MM.1S (cell line): Measurements from ENCODE around the gene KRT76.

Experiments
- DNase-seq: peaks from one replicate; pipeline ENCODE4 v3.0.0-alpha.2; 2015
- H2AFZ ChIP-seq: fragments of 300-600 bp; sonication (generic); 2 replicates; pipeline ENCODE4 v1.6.0; 2016; ENCODE audit warnings: antibody characterized with exemption, low read length
- H3F3A ChIP-seq: fragments of 300-600 bp; sonication (generic); 2 replicates; pipeline ENCODE4 v1.6.1; 2016; ENCODE audit warnings: mild to moderate bottlenecking, antibody characterized with exemption, low read length, moderate library complexity, mixed read lengths; ENCODE audit not compliant: insufficient read depth
- H3K27ac ChIP-seq: fragments of 300-600 bp; sonication (generic); 2 replicates; pipeline ENCODE4 v1.5.1; 2016; ENCODE audit warnings: mild to moderate bottlenecking, low read length
- H3K27me3 ChIP-seq: fragments of 300-600 bp; sonication (generic); replicated peaks from 2 replicates; pipeline ENCODE4 v1.6.0; 2016; ENCODE audit warnings: low read length; ENCODE audit not compliant: insufficient read depth
- H3K36me3 ChIP-seq: fragments of 300-600 bp; sonication (generic); replicated peaks from 2 replicates; pipeline ENCODE4 v1.6.1; 2016; ENCODE audit warnings: mild to moderate bottlenecking, low read length, mixed read lengths; ENCODE audit not compliant: insufficient read depth
- H3K4me1 ChIP-seq: fragments of 300-600 bp; sonication (generic); 2 replicates; pipeline ENCODE4 v1.6.1; 2016; ENCODE audit warnings: low read length, mixed read lengths
- H3K4me2 ChIP-seq: fragments of 300-600 bp; sonication (generic); 2 replicates; pipeline ENCODE4 v1.6.0; 2016; ENCODE audit warnings: low read depth, low read length
- H3K4me3 ChIP-seq: fragments of 300-600 bp; sonication (generic); 2 replicates; pipeline ENCODE4 v1.5.1; 2016; ENCODE audit warnings: low read length, mixed read lengths
- H3K79me2 ChIP-seq: fragments of 300-600 bp; sonication (generic); 2 replicates; pipeline ENCODE4 v1.6.1; 2016; ENCODE audit warnings: mixed run types, low read length, mixed read lengths
- H3K9ac ChIP-seq: fragments of 300-600 bp; sonication (generic); 2 replicates; pipeline ENCODE4 v1.6.1; 2016; ENCODE audit warnings: low read length, mixed read lengths
- H3K9me2 ChIP-seq: fragments of 300-600 bp; sonication (generic); replicated peaks from 2 replicates; pipeline ENCODE4 v1.6.1; 2016; ENCODE audit warnings: mild to moderate bottlenecking, low read length, mixed read lengths; ENCODE audit not compliant: insufficient read depth
- H3K9me3 ChIP-seq: fragments of 300-600 bp; sonication (generic); replicated peaks from 2 replicates; pipeline ENCODE4 v1.6.1; 2016; ENCODE audit warnings: mild to moderate bottlenecking, low read length, mixed read lengths; ENCODE audit not compliant: insufficient read depth
- H4K20me1 ChIP-seq: fragments of 300-600 bp; sonication (generic); 2 replicates; pipeline ENCODE4 v1.6.1; 2016; ENCODE audit warnings: mild to moderate bottlenecking, low read length, moderate library complexity, mixed read lengths; ENCODE audit not compliant: insufficient read depth
- EZH2 ChIP-seq: fragments of 300-600 bp; sonication (generic); optimal IDR thresholded peaks from 2 replicates; pipeline ENCODE3; 2017; ENCODE audit warnings: low read depth, mild to moderate bottlenecking, antibody characterized with exemption, low read length, mixed read lengths
- EZH2phosphoT487 ChIP-seq: fragments of 300-600 bp; sonication (generic); IDR thresholded peaks from 2 replicates; pipeline ENCODE4 v1.6.1; 2018; ENCODE audit warnings: antibody characterized with exemption, low read length
- TF ChIP-seq, protein P1 (sequence below): fragments of 300-600 bp; sonication (generic); IDR thresholded peaks from 2 replicates; pipeline ENCODE4 v1.5.1; 2016; ENCODE audit warnings: antibody characterized with exemption, low read length, mixed read lengths

The KRT76 gene

DNA sequence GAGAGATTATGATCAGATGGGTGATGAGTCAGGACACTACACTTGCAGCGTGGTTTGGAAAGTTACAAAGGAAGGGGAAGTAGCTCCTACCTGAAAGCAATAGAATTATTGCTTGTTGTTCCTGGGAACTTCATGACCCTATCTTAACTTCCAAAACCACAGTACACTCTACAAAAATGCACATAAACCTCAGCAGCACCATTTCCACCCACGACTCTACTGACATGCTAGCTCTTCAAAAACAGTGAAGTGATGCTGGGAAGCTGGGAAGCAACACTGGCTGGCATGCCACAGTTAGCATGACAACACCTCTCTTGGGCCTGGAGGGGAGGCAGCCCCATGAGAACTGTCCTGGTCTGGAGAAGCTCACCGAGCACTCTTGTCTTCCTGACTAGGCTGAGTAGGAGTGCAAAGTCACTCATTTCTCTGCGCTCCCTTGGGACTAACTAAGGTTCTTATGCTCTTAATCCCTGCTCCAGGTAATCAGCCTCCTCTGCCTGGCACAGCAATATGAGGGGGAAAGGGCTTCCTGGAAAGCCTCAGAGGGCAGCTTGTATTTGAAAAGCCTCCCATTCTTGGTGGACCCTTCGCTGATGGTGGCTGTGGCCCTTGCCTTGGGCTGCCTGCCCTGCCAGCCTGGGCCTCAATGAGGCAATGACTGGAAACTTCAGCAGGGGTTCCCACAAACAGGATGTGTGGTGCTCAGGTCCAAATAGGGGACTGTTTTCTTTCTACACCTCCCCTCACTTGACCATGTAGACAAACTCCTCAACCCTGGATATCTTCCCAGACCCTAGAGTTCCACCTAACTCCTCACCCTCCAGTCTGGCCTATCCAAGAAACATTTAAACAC, 17.6 kb upstream of the KRT76 start:
- Histone ChIP-seq H3K4me1 (no peaks in the 10 kb centered on the region), H4K20me1 (no peaks in the 10 kb centered on the region), H3K79me2 (no peaks in the 10 kb centered on the region), H3K4me2 (no peak overlapping the region), H3K36me3 (no peaks in the 10 kb centered on the region), H3K9ac (no peak overlapping the region), H3F3A (no peaks in the 10 kb centered on the region), H3K27ac (no peak overlapping the region), H3K9me3 (no peaks in the 10 kb centered on the region), H3K4me3 (no peak overlapping the region), H2AFZ (no peak overlapping the region), H3K9me2 (no peaks in the 10 kb centered on the region), H3K27me3 (peaks cover 74% of the 10 kb centered on the region)
- TF ChIP-seq EZH2 (no peak), EZH2phosphoT487 (no peak)
- TF ChIP-seq, protein P1, sequence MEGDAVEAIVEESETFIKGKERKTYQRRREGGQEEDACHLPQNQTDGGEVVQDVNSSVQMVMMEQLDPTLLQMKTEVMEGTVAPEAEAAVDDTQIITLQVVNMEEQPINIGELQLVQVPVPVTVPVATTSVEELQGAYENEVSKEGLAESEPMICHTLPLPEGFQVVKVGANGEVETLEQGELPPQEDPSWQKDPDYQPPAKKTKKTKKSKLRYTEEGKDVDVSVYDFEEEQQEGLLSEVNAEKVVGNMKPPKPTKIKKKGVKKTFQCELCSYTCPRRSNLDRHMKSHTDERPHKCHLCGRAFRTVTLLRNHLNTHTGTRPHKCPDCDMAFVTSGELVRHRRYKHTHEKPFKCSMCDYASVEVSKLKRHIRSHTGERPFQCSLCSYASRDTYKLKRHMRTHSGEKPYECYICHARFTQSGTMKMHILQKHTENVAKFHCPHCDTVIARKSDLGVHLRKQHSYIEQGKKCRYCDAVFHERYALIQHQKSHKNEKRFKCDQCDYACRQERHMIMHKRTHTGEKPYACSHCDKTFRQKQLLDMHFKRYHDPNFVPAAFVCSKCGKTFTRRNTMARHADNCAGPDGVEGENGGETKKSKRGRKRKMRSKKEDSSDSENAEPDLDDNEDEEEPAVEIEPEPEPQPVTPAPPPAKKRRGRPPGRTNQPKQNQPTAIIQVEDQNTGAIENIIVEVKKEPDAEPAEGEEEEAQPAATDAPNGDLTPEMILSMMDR: no peak
- no peak for DNase-seq

DNA sequence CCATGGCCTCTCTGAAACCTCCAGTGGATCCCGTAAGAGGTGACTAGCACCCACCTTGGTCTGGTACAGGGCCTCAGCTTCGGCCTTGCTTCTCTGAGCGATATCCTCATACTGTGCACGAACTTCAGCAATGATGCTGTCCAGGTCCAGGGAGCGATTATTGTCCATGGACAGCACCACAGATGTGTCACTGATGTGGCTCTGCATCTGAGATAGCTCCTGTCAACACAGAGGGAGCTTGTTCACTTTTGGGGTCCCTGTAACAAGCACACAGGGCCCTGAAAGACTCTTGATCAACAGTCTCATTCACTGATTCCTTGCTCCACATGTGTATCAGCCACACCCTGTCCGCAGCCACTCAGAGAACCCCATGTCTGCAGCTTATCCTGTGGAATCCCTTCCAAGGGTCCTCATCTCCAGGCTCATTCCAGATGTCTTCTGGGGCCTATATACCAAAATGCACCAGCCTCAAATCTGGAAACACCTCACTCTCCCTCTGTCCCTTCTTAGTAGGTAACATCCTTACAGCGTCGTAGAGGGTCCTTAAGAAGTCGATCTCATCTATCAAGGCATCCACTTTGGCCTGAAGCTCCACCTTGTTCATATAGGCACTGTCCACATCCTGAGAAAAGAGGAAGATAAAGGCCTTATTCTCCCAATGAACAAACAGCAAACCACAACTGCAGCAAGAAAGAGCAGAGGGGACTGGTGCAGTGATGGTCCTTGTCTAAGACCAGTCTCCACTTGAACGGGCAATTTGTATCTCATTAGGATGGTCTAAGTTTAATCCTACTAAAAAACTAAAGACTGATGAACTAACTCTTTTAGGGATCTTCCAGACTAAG, 15.3 kb upstream of the KRT76 start:
- Histone ChIP-seq H3F3A (no peaks in the 10 kb centered on the region), H3K9ac (no peak overlapping the region), H3K79me2 (no peaks in the 10 kb centered on the region), H3K9me3 (no peaks in the 10 kb centered on the region), H2AFZ (no peak overlapping the region), H3K27me3 (peaks cover 80% of the 10 kb centered on the region), H3K36me3 (no peaks in the 10 kb centered on the region), H3K9me2 (no peaks in the 10 kb centered on the region), H3K4me3 (no peak overlapping the region), H3K4me1 (no peaks in the 10 kb centered on the region), H3K4me2 (no peak overlapping the region), H3K27ac (no peak overlapping the region), H4K20me1 (no peaks in the 10 kb centered on the region)
- DNase-seq: no peak
- TF ChIP-seq EZH2phosphoT487 (no peak), EZH2 (no peak)
- TF ChIP-seq, protein P1: no peak

DNA sequence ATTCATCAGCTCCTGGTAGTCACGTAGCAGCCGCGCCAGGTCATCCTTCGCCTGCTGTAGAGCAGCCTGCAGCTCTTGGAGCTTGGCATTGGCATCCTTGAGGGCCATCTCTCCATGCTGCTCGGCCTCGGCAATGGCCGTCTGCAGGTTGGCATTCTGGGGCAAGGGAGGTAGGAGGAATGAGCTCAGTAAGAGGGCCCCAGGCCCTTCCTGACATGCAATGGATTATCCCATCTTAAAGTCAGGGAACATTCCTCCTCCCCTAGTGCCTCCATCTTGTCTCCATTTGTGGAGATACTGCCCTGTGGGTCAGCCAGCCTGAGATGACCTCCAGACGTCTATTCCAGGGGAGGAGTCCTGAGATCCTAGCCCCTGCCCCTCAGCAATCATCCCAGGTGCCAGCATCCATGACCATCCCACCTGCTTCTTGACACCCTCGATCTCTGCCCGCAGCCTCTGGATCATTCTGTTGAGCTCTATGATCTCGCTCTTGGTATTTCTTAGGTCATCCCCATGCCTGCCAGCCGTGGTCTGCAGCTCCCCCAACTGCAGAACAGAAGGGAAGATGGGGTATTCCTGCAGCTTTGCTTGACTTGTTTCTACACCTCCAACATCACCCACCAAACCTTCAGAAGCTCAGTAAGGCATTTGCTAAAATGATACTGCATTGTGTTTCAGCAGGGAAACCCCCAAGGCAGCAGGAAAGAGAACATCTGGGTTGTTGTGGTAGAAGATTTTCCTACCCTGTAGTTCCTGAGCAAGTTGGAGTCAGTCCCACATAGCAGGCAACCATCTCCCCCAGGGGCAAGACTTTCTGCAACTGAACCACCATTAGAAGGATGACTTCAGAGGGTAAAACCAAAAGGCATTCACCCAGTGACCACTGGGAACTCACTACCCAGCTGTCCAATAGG, 14.4 kb upstream of the KRT76 start:
- no peak overlapping the region for H3K27ac ChIP-seq
- no peak overlapping the region for H3K9ac ChIP-seq
- no peaks in the 10 kb centered on the region for H3K9me2 ChIP-seq
- H3K9me3 ChIP-seq: no peaks in the 10 kb centered on the region
- H3K27me3 ChIP-seq: peaks cover 73% of the 10 kb centered on the region
- H3F3A ChIP-seq: no peaks in the 10 kb centered on the region
- H3K4me3 ChIP-seq: no peak overlapping the region
- H3K4me1 ChIP-seq: no peaks in the 10 kb centered on the region
- no peaks in the 10 kb centered on the region for H3K79me2 ChIP-seq
- H3K4me2 ChIP-seq: no peak overlapping the region
- no peaks in the 10 kb centered on the region for H3K36me3 ChIP-seq
- no peak for TF ChIP-seq EZH2
- TF ChIP-seq, protein P1: no peak
- TF ChIP-seq EZH2phosphoT487: no peak
- no peaks in the 10 kb centered on the region for H4K20me1 ChIP-seq
- no peak for DNase-seq
- H2AFZ ChIP-seq: no peak overlapping the region
